ENCODE data around the gene AREG. TPM values are rescaled to one million over a fixed set of nuclear protein-coding genes. Genes with fewer than 3 reads are reported as not detected.

Gene AREG
- total RNA-seq, 4 donors from 2014 or later = 4.0 to 56.1 (median 22.5) TPM

GRCh38 chr4:74418063-74418670 is 26.8 kb upstream of the AREG start:
- intact Hi-C loops (cut with DNase I; ENCODE audit: low total_unique reads) = no loop called here
- DNase-seq = no peak
- ATAC-seq = no peak
- TF ChIP-seq POLR2A (IDR thresholded peaks at IDR 0.05) = no peak
- Histone ChIP-seq H3K4me1 (peaks cover 4 to 11% of the 10 kb centered on the region in 2 donors), H3K36me3 (no peaks in the 10 kb centered on the region), H3K27ac (no peak overlapping the region), H3K4me3 (no peak overlapping the region), H3K9me3 (no peaks in the 10 kb centered on the region), H3K27me3 (no peaks in the 10 kb centered on the region)
- in situ Hi-C loops (cut with MboI; ENCODE audit: low sequenced_read_pairs in 4 of 4) = no loop called here

- TF ChIP-seq POLR2A (IDR thresholded peaks at IDR 0.05) = no peak
- no peak for TF ChIP-seq CTCF (IDR thresholded peaks at IDR 0.05 in 4 of 5, conservative IDR thresholded peaks at IDR 0.05 in 1 of 5)
- H3K9me3 ChIP-seq = no peaks in the 10 kb centered on the region
- in situ Hi-C loops (cut with MboI; ENCODE audit: low sequenced_read_pairs in 4 of 4) = no loop called here
Measured at GRCh38 chr4:74420863-74421262, 24.1 kb upstream of the AREG start.

GRCh38 chr4:74423104-74423503 is 21.8 kb upstream of the AREG start:
- ATAC-seq (peak; percentile 93 to 97), DNase-seq (no peak)
- peaks cover 4 to 11% of the 10 kb centered on the region in 2 donors for H3K4me1 ChIP-seq

More at GRCh38 chr4:74420863-74421262, 24.1 kb upstream of the AREG start:
- H3K27ac ChIP-seq = peak overlapping the region in 1 of 4 donors; percentile 49
- intact Hi-C loops (cut with DNase I; ENCODE audit: low total_unique reads) = no loop called here
- no peaks in the 10 kb centered on the region for H3K36me3 ChIP-seq
- no peak overlapping the region for H3K4me3 ChIP-seq
- H3K27me3 ChIP-seq = no peaks in the 10 kb centered on the region
- DNase-seq = no peak
- peaks cover 4 to 11% of the 10 kb centered on the region in 2 donors for H3K4me1 ChIP-seq
- peak; percentile 53 to 65 for ATAC-seq

GRCh38 chr4:74424111-74424510 is 20.8 kb upstream of the AREG start:
- no peak for DNase-seq
- in situ Hi-C loops (cut with MboI; ENCODE audit: low sequenced_read_pairs in 4 of 4) = no loop called here
- H3K4me1 ChIP-seq = peaks cover 4 to 11% of the 10 kb centered on the region in 2 donors
- no peaks in the 10 kb centered on the region for H3K27me3 ChIP-seq
- TF ChIP-seq POLR2A (IDR thresholded peaks at IDR 0.05) = no peak
- no peak for TF ChIP-seq CTCF (IDR thresholded peaks at IDR 0.05 in 4 of 5, conservative IDR thresholded peaks at IDR 0.05 in 1 of 5)
- no peak overlapping the region for H3K27ac ChIP-seq
- intact Hi-C loops (cut with DNase I; ENCODE audit: low total_unique reads) = no loop called here
- no peaks in the 10 kb centered on the region for H3K9me3 ChIP-seq
- no peak for ATAC-seq
- H3K36me3 ChIP-seq = no peaks in the 10 kb centered on the region
- H3K4me3 ChIP-seq = no peak overlapping the region

More at GRCh38 chr4:74423104-74423503, 21.8 kb upstream of the AREG start:
- in situ Hi-C loops (cut with MboI; ENCODE audit: low sequenced_read_pairs in 4 of 4) (no loop called here), intact Hi-C loops (cut with DNase I; ENCODE audit: low total_unique reads) (no loop called here)
- no peaks in the 10 kb centered on the region for H3K36me3 ChIP-seq
- TF ChIP-seq CTCF (IDR thresholded peaks at IDR 0.05 in 4 of 5, conservative IDR thresholded peaks at IDR 0.05 in 1 of 5) = no peak
- no peak for TF ChIP-seq POLR2A (IDR thresholded peaks at IDR 0.05)
- no peaks in the 10 kb centered on the region for H3K9me3 ChIP-seq
- H3K27me3 ChIP-seq = no peaks in the 10 kb centered on the region
- H3K4me3 ChIP-seq = no peak overlapping the region
- peak overlapping the region in 2 of 4 donors; percentile 36 to 56 for H3K27ac ChIP-seq

- TF ChIP-seq CTCF (IDR thresholded peaks at IDR 0.05 in 4 of 5, conservative IDR thresholded peaks at IDR 0.05 in 1 of 5) = no peak
- TF ChIP-seq POLR2A (IDR thresholded peaks at IDR 0.05) = no peak
- in situ Hi-C loops (cut with MboI; ENCODE audit: low sequenced_read_pairs in 4 of 4) (no loop called here), intact Hi-C loops (cut with DNase I; ENCODE audit: low total_unique reads) (no loop called here)
- Histone ChIP-seq H3K4me1 (peaks cover 4 to 9% of the 10 kb centered on the region in 2 donors), H3K36me3 (no peaks in the 10 kb centered on the region), H3K27ac (no peak overlapping the region), H3K27me3 (no peaks in the 10 kb centered on the region), H3K9me3 (no peaks in the 10 kb centered on the region), H3K4me3 (no peak overlapping the region)
- ATAC-seq = no peak
- DNase-seq = no peak
Measured at GRCh38 chr4:74426101-74426500, 18.8 kb upstream of the AREG start.

All from gastrocnemius medialis (tissue), 4 donors.